A549 (cell line): Measurements from ENCODE around the gene FAM171A1.

Source experiments
- CBX2 ChIP-seq: fragments of 200-600 bp; sonication (generic); IDR thresholded peaks from 2 replicates; pipeline ENCODE4 v1.6.1; 2016; ENCODE audit warnings: low read depth, mild to moderate bottlenecking, borderline replicate concordance
- CHD4 ChIP-seq: fragments of 200-600 bp; sonication (generic); IDR thresholded peaks from 2 replicates; pipeline ENCODE4 v1.6.1; 2016; ENCODE audit warnings: antibody characterized with exemption, mild to moderate bottlenecking, borderline replicate concordance
- CTCF ChIP-seq: fragments of >200 bp; sonication (Bioruptor Twin); formaldehyde crosslinking; IDR thresholded peaks from 3 replicates; pipeline ENCODE4 v1.5.1; 2016
- EP300 ChIP-seq, 2 experiments: fragments of >200 bp; sonication (Bioruptor Twin); formaldehyde crosslinking; IDR thresholded peaks; 2 replicates in 1 of 2; 3 replicates in 1 of 2; pipeline ENCODE4 v1.6.1; 2016 to 2017
- ESRRA ChIP-seq: fragments of 150-350 bp; IDR thresholded peaks from 2 replicates; pipeline ENCODE4 v1.6.1; 2014; ENCODE audit warnings: mild to moderate bottlenecking, low read length, borderline replicate concordance
- FOXS1 ChIP-seq: fragments of 250-450 bp; sonication (Bioruptor Pico); IDR thresholded peaks from 2 replicates; pipeline ENCODE4 v1.5.0; 2020; ENCODE audit warnings: mild to moderate bottlenecking, moderate library complexity
- HDAC2 ChIP-seq: fragments of 200-600 bp; sonication (generic); IDR thresholded peaks from 2 replicates; pipeline ENCODE4 v1.6.1; 2016
- JUNB ChIP-seq: fragments of >200 bp; sonication (Bioruptor Twin); formaldehyde crosslinking; IDR thresholded peaks from 2 replicates; pipeline ENCODE4 v1.6.1; 2016
- PHF8 ChIP-seq: fragments of 200-600 bp; sonication (generic); IDR thresholded peaks from 2 replicates; pipeline ENCODE4 v1.6.1; 2016; ENCODE audit warnings: low read depth, mild to moderate bottlenecking, antibody characterized with exemption, moderate library complexity, borderline replicate concordance
- POLR2A ChIP-seq: IDR thresholded peaks from 2 replicates; pipeline ENCODE4 v1.6.1; 2012; ENCODE audit warnings: mild to moderate bottlenecking, low read length
- ZFP36 ChIP-seq: fragments of 450-650 bp; IDR thresholded peaks from 2 replicates; pipeline ENCODE4 v1.6.1; 2014; ENCODE audit warnings: borderline replicate concordance; ENCODE audit not compliant: partially characterized antibody

GRCh38 chr10:15310776-15311568, 60.1 kb downstream of the FAM171A1 start:
- TF ChIP-seq CTCF (no peak), POLR2A (no peak), EP300 (IDR thresholded peaks at IDR 0.05) (no peak), HDAC2 (no peak), ESRRA (no peak), ZFP36 (no peak), FOXS1 (CRISPR knock-in tag) (no peak), JUNB (no peak), CHD4 (no peak), PHF8 (no peak), CBX2 (no peak)
